Lower leg skin (tissue), 3 donors: ENCODE results near the gene B3GNT8.

Source experiments
- POLR2A ChIP-seq, 2 donors: fragments of 450-650 bp; IDR thresholded peaks; one replicate each; pipeline ENCODE4 v1.6.1; 2016 to 2017; ENCODE audit warnings: antibody characterized with exemption in 2 of 2, mild to moderate bottlenecking in 1 of 2, moderate library complexity in 1 of 2
- TF ChIP-seq, protein P1 (sequence below), 3 donors: fragments of 450-650 bp; IDR thresholded peaks; one replicate each; pipeline ENCODE4 v1.5.1; 2016; ENCODE audit warnings: antibody characterized with exemption in 3 of 3, mild to moderate bottlenecking in 3 of 3, moderate library complexity in 2 of 3

DNA sequence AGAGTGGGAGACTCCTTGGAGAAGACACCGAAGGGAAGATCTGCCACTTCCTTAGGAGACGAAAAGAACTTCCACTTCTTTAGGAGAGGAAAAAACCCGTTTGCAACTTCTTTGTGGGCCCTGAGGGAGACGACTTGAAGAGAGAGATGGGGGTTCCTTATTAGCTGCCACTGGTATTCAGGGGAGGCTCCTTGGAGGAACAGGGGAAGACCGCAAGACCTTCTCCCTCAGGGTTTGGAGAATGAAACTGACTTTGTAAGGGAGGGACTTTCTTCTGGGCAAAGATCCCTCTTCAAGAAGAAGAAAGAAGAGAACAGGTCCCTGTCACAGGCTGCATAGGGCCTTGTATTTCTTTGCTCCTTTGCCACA is 29.1 kb downstream of the B3GNT8 start:
- TF ChIP-seq, protein P1, sequence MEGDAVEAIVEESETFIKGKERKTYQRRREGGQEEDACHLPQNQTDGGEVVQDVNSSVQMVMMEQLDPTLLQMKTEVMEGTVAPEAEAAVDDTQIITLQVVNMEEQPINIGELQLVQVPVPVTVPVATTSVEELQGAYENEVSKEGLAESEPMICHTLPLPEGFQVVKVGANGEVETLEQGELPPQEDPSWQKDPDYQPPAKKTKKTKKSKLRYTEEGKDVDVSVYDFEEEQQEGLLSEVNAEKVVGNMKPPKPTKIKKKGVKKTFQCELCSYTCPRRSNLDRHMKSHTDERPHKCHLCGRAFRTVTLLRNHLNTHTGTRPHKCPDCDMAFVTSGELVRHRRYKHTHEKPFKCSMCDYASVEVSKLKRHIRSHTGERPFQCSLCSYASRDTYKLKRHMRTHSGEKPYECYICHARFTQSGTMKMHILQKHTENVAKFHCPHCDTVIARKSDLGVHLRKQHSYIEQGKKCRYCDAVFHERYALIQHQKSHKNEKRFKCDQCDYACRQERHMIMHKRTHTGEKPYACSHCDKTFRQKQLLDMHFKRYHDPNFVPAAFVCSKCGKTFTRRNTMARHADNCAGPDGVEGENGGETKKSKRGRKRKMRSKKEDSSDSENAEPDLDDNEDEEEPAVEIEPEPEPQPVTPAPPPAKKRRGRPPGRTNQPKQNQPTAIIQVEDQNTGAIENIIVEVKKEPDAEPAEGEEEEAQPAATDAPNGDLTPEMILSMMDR (IDR thresholded peaks at IDR 0.05) = no peak
- TF ChIP-seq POLR2A (IDR thresholded peaks at IDR 0.05) = no peak
